BJ (cell line): ENCODE data around the gene ESAM. TPM values are rescaled to one million over a fixed set of nuclear protein-coding genes. Genes with fewer than 3 reads are reported as not detected.

ENCODE experiments used
- CTCF ChIA-PET: fragments of 350-600 bp; formaldehyde crosslinking; extraction: SDS; loops from one replicate; lab custom pipeline; 2021; ENCODE audit warnings: antibody characterized with exemption, inconsistent platforms; lab: Yijun Ruan, JAX
- POLR2A ChIA-PET: fragments of 300-600 bp; sonication (Branson Sonifier 250); formaldehyde crosslinking; extraction: SDS; loops from one replicate; lab custom pipeline; 2021; ENCODE audit warnings: antibody characterized with exemption; lab: Charles Lee
- DNase-seq: peaks from one replicate; pipeline ENCODE4 v3.0.0-alpha.2; 2011; ENCODE audit warnings: low read depth
- H3K27me3 ChIP-seq: 2 replicates; pipeline ENCODE4 v1.6.0; 2011; ENCODE audit warnings: low read length; ENCODE audit not compliant: control insufficient read depth, insufficient read depth
- H3K36me3 ChIP-seq: 2 replicates; pipeline ENCODE4 v1.5.1; 2011; ENCODE audit warnings: low read length; ENCODE audit not compliant: control insufficient read depth, insufficient read depth
- H3K4me3 ChIP-seq: 2 replicates; pipeline ENCODE4 v1.5.1; 2011; ENCODE audit warnings: low read depth, mild to moderate bottlenecking, control low read depth, low read length
- polyA plus RNA-seq: library from polyadenylated mRNA; depleted of rRNA; stranded (reverse); fragments of >200 nt; gene quantifications from 2 replicates; pipeline ENCODE4 v1.2.3, GENCODE V29; 2011
- TF ChIP-seq, protein P1 (sequence below): IDR thresholded peaks from 2 replicates; pipeline ENCODE4 v1.5.1; 2011; ENCODE audit warnings: low read depth, mild to moderate bottlenecking, control low read depth, inconsistent platforms, low read length, moderate library complexity; ENCODE audit not compliant: insufficient read depth

Gene ESAM
- polyA plus RNA-seq, 1 experiment, result 0.17 TPM

DNA sequence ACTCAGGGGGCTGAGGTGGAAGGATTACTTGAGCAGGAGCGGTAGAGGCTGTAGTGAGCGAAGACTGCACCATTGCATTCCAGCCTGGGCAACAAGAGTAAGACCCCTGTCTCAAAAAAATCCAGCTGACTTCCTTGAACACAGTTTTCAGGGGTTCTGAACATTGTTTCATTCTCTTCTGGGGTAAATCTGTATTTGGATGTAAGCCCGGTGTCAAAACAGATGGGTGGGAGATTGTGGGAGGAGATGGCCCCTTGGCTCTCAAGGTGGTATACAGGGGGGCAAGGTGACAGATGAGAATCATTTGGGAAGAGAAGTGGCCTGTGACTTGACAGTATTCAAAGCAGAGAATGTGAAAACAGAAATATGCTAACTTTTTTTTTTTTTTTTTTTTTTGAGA lies 4.8 kb downstream of the ESAM start:
- H3K36me3 ChIP-seq, result no peaks in the 10 kb centered on the region
- H3K27me3 ChIP-seq, result peaks cover 22% of the 10 kb centered on the region
- POLR2A ChIA-PET, result no interaction called here
- H3K4me3 ChIP-seq, result no peak overlapping the region
- CTCF ChIA-PET, result interaction anchor here (0.9 to 2.5 kb wide), 8 partner anchors 11 to 109 kb away, joined by 3 to 11 read pairs (median 6); partner anchors contain the start of gene ROBO3
- DNase-seq, result no peak
- TF ChIP-seq, protein P1, sequence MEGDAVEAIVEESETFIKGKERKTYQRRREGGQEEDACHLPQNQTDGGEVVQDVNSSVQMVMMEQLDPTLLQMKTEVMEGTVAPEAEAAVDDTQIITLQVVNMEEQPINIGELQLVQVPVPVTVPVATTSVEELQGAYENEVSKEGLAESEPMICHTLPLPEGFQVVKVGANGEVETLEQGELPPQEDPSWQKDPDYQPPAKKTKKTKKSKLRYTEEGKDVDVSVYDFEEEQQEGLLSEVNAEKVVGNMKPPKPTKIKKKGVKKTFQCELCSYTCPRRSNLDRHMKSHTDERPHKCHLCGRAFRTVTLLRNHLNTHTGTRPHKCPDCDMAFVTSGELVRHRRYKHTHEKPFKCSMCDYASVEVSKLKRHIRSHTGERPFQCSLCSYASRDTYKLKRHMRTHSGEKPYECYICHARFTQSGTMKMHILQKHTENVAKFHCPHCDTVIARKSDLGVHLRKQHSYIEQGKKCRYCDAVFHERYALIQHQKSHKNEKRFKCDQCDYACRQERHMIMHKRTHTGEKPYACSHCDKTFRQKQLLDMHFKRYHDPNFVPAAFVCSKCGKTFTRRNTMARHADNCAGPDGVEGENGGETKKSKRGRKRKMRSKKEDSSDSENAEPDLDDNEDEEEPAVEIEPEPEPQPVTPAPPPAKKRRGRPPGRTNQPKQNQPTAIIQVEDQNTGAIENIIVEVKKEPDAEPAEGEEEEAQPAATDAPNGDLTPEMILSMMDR, result no peak

DNA sequence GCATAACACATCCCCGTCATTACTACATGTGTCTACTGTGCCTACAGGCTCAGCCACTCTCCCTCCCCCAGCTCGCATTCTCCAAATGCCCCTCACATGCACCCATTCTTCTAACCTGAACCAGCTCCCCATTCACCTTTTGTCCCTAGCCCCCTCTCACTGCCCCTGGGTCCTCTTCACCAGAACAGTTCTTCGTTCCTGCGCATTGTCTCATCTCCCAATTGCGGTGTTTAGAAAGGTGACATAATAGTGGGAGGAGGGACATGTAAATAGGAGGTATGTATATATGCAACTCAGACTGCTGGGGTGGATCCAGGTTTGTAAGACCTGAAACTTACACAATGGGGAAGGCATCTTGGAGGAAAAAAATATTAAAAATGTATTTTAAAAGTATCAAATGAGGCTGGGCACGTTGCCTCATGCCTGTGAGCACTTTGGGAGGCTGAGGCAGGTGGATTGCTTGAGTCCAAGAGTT lies 5.3 kb downstream of the ESAM start:
- POLR2A ChIA-PET, result no interaction called here
- no peak for DNase-seq
- TF ChIP-seq, protein P1, result no peak
- H3K27me3 ChIP-seq, result peaks cover 22% of the 10 kb centered on the region
- CTCF ChIA-PET, result interaction anchor here (0.9 to 2.5 kb wide), 5 partner anchors 10 to 109 kb away, joined by 3 to 11 read pairs (median 5); partner anchors contain the start of gene ROBO3
- no peaks in the 10 kb centered on the region for H3K36me3 ChIP-seq
- no peak overlapping the region for H3K4me3 ChIP-seq

DNA sequence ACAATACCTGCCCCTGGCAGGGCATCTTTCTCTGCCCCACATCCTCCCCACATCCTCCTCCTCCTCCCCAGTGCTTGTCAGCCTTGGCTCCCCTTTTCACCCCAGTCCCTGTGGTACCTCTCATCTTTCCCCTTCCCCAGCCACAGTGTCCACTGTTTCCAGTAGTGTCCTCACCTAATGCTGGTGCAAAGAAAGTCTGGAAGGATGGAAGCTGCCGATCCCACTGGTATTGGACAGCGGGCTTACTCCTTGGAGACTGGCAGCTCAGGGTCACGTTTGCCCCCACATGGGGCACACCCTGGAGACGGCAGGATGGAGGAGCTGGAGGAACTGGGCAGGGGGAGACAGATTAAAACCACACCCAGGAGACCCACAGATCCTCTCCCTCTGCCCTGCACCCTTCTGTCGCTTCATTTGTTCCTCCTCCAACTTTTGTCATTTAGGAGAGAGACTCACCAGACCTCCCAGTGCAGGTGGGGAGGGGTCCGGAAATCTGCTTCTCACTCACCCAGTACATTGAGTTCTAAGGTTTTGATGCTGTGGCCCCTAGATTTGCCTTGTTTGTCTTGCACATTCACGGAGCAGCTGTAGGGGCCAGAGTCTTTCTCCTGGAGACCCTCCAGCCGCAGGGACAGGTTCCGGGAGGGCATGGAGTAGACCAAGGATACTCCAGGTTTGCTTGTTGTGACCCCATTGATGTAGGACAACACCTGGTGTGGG lies 5.9 kb downstream of the ESAM start:
- Histone ChIP-seq H3K36me3 (no peaks in the 10 kb centered on the region), H3K27me3 (peaks cover 23% of the 10 kb centered on the region), H3K4me3 (no peak overlapping the region)
- ChIA-PET POLR2A (no interaction called here), CTCF (interaction anchor here (0.9 to 2.5 kb wide), 5 partner anchors 10 to 110 kb away, joined by 3 to 11 read pairs (median 5); partner anchors contain the start of gene ROBO3)
- TF ChIP-seq, protein P1, result no peak
- no peak for DNase-seq

DNA sequence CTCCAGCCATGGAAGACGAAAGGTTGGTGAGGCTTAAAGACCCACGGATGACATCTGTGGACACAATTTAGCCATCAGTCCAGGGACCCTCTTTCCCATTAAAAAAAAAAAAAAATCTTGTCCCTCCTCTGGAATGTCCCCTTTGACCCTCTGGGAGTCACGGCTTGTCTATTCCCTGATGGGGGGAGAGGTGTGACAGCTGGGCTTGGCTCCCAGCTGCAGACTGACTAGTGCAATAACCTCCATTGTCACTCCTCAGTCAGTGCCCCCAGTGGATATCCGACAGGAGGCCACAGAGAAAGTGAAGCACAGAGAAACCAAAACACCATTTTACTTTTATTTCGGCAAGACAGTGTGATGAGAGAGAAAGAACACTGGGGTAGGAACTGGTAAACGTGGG lies 7.4 kb downstream of the ESAM start:
- POLR2A ChIA-PET, result no interaction called here
- TF ChIP-seq, protein P1, result no peak
- H3K27me3 ChIP-seq, result peaks cover 25% of the 10 kb centered on the region
- CTCF ChIA-PET, result interaction anchor here (0.6 to 3.5 kb wide), 5 partner anchors 8 to 109 kb away, joined by 3 to 28 read pairs (median 6); partner anchors contain the start of genes ESAM and NRGN
- H3K4me3 ChIP-seq, result no peak overlapping the region
- DNase-seq, result no peak
- no peaks in the 10 kb centered on the region for H3K36me3 ChIP-seq

DNA sequence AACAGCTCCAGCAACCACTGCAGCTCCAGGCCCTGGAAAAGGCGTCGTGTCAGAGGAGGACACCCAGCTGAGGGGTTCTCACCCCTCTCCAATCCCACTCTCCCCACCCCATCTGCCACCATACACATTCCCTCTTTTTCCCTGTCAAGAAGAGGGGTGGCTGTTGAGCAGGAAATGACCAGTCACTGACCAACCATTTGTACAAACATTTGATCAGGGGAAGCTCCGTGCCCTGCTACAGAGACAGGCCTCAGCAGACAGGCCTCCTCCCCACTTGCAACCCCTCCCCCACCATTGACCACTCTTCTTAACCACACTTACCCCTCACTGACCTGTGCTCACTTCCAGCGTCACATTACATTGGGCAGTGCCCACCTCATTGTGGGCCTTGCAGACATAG lies 7.8 kb downstream of the ESAM start:
- Histone ChIP-seq H3K27me3 (peaks cover 24% of the 10 kb centered on the region), H3K36me3 (no peaks in the 10 kb centered on the region), H3K4me3 (no peak overlapping the region)
- TF ChIP-seq, protein P1, result no peak
- no peak for DNase-seq
- CTCF ChIA-PET, result interaction anchor here (1.3 to 3.5 kb wide), 5 partner anchors 9 to 39 kb away, joined by 4 to 28 read pairs (median 4); partner anchors contain the start of genes ESAM and NRGN
- POLR2A ChIA-PET, result no interaction called here
